G401 (cell line): ENCODE data around the gene GATB. TPM values are rescaled to one million over a fixed set of nuclear protein-coding genes. Genes with fewer than 3 reads are reported as not detected.
A peak's percentile ranks its signal among the peaks of the same experiment; 100 is the strongest.

ENCODE experiments used
- DNase-seq: peaks from one replicate; pipeline ENCODE4 v3.0.0-alpha.2; 2015; ENCODE audit warnings: low spot score
- in situ Hi-C: cut with HindIII; loops from 2 replicates; pipeline ENCODE4 v1.10.0; 2016; ENCODE audit warnings: low sequenced_read_pairs, mixed read lengths
- total RNA-seq: library from RNA; depleted of rRNA; stranded (reverse); fragments of >200 nt; shearing (Covaris generic); gene quantifications from 2 replicates; pipeline ENCODE4 v1.2.3, GENCODE V29; 2014; rRNA removed

The GATB gene, protein sequence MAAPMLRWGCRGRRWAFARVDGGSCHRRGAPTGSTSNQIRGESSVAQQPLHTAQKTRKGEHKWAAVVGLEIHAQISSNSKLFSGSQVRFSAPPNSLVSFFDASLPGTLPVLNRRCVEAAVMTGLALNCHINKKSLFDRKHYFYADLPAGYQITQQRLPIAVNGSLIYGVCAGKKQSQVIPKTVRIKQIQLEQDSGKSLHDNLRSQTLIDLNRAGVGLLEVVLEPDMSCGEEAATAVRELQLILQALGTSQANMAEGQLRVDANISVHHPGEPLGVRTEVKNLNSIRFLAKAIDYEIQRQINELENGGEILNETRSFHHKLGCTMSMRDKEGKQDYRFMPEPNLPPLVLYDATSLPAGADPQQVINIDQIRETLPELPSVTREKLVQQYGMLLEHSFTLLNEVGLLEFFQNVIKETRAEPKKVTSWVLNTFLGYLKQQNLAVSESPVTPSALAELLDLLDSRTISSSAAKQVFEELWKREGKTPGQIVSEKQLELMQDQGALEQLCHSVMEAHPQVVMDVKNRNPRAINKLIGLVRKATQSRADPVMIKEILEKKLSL
- 73.6 and 79.6 TPM in 2 replicates for total RNA-seq

DNA sequence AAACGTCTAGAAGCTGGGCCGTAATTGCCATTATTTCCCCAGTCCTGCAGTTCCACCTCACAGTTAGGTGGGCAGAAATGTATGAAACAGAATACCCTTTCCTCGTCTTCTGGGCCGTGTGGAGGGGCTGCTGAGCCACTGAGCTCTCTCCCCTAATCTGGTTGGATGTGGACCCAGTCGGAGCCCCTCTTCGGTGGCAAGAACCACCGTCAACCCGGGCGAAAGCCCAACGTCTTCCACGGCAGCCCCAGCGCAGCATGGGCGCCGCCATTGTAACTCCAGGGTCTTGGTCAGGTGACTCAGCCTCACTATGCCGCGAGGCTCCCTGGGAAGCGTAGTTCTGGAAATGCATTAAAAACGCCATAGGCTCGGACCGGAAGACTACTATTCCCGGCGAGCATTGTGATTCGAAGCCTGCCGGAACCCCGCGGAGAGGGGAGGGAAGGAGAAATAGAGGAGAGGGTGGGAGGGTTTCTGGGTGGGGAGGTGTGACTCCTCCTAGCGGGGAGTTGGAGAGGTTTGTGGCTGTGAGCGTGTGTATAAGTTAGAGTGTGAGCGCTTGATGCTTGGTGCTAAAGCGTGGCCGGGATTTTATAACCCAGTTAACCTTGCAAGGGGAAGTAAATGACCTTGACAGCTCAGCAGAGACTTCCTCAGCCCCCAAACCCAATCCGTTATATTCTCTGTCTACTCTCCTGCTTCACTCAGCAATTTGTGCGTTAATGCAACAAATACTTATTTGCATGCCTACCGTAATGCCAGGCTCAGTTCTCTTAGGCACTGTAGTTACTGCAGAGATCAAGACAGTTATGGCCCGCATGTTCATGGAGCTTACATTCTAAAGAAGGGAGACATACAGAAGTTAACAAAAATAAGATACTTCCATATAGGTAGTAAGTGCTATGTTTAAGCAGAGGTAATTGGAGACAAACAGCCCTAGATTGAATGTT is at the start of gene GATB:
GATB (minus strand) TSS at position 296 of the 950 bp plus-strand sequence; CDS start at position 271, 25 bp downstream.
- in situ Hi-C loops = no loop called here
- DNase-seq = peak; percentile 99

DNA sequence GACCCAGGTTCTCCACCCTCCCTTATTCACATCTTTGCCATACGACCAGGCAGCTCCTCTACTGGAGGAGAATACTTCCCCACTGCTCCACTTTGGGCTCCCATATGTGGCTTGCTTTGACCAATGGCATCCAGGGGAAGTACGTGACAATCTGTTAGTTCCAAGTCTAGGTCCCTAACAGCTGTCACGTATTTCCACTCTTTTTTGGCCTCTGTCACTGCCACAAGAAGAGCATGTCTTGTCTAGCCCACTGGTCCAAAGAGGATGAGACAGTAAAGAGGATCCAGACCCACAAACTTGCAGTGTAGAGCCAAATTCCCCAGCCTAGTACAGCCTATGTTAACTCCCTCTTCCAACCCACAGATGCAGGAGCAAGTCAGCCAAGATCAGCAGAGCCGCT is 49.7 kb upstream of the GATB start:
- in situ Hi-C loops = no loop called here

DNA sequence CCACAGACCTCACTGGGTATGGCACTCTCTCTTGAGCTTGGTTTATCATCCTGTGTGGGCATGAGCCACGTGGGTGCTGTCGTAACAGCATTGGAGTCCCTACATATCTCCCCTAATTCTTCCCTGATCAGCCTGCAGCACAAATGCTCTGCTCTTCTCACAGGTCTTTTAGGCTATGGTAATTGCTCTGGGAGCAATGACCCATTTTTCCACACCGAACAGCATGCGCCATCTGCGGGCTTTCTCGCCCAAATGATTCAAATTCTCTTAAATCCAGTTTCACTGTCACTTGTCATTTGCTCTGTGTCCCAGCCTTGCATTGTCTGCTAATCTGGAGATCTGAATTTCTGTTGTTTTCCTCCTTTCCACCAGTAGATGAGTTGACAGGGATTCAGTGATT is 48.9 kb upstream of the GATB start:
- peak; percentile 97 for DNase-seq
- in situ Hi-C loops = no loop called here

More for the DNA sequence above, 49.7 kb upstream of the GATB start:
- DNase-seq = peak; percentile 56

DNA sequence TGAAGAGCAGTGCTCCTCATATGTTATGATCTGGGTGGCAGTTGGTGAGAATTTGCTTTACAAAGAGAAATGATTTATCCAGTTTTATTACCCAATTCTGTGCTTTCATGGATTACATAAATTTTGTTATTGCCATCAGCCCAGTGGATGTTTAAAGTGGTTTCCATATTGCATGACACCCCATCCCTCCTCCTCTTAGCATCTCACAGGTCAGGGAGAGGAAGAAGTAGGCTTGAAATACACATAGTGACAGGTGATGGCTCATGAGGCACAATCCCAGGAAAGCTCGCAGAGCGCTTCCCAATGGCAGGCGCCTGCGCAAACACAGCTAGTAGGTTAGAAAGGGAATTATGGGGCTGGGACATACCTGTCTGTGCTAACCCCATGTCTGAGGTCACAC is 47.7 kb upstream of the GATB start:
- in situ Hi-C loops = no loop called here
- no peak for DNase-seq

DNA sequence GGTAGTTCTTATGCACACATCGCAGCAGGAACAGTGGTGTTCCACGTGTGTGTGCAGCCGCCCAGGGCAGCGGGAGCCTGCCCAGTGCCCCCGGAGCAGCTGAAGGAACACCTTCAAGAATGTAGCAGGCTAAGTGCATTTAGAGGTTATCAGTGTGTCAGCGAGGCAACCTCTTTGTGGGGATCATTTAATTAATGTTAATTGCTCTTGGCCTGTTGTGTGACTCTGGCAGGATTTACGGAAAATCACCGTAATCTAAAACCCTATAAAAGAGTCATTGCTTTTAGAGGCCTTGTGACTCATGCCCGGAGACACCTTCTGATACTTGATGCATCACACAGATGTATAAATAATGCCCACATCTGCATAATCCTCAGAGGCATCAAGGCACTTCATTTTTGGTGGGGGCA is 47.3 kb upstream of the GATB start:
- in situ Hi-C loops = no loop called here
- DNase-seq = no peak

DNA sequence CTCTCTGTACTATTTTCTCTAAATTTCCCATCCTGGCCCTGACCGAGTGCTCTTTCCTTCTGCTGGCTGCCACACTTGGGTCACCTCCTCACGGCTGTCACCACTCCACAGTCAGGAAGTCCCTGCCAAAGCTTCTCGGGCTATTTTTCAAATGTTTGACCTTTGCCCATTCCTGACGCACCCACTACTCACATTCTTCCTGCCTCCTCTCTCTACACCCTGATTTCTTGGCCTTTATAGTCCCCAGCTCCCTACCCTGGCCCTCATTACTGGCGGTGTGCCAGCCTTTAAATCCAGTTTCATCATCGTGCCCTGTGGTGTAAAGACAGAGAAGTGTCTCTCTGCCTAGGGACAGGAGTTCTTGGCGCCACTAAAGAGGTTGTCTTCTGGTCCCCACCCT is 46.4 kb upstream of the GATB start:
- peak; percentile 45 for DNase-seq
- in situ Hi-C loops = no loop called here

DNA sequence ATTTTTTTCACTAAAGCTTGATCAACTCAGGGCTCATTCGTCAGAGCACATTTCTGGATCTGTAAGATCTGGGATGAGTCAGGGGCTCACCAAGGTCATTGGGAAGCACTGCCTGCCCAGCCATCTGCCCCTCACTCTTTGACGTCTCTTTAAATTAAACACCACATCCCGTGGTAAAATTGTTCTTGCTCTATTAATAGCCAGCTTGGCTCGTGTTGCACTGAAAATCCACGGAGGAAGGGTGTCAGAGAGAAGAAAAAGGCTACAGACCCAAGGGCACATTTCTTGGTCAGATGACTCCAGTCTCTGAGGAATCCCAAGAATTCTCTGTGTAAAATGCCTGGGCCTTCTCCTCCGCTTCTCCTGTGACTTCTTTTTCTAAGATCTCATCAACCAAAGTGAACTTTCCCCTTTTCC is 45.7 kb upstream of the GATB start:
- peak; percentile 38 for DNase-seq
- in situ Hi-C loops = no loop called here

DNA sequence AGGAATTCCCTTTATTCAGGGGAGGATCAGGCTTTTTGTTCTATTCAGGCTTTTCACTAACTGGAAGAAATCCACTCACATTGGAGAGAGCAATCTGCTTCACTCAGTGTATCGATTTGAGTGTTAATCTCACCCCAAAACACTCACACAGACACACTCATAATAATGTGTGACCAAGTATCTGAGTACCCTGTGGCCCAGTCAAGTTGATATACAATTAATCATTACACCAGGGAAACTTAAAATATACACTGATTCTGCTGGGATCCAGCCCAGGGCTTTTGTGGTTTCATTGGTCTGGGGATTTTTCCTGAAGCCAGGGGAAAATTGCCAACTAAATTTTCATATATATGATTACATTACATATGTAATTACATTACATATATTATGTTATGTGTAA is 44.0 kb upstream of the GATB start:
- in situ Hi-C loops = no loop called here

DNA sequence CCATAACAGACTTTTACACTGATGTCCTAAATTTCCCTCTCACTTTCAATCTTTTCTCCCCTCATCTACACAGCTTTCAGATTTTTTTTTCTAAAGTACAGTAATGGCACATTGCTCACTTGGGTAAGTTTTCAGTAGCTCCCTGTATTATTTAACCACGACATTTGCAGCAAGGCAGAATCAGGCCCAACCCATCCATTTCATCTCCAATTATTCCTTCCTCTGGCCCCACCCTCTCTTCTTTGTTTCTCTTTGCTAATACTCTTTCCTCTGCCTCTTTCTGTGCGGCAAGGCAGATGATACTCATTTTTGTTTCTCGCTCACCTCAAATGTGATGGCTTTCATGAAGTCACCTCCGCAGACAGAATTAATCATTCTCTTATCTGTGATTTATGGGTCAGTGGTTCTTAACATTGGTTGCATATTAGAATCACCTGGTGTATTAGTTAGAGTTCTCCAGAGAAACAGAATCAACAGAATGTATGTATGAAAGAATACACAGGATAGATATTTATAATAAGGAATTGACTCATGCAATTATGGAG is 43.4 kb upstream of the GATB start:
- no peak for DNase-seq
- in situ Hi-C loops = no loop called here

More for the DNA sequence above, 44.0 kb upstream of the GATB start:
- DNase-seq = no peak

DNA sequence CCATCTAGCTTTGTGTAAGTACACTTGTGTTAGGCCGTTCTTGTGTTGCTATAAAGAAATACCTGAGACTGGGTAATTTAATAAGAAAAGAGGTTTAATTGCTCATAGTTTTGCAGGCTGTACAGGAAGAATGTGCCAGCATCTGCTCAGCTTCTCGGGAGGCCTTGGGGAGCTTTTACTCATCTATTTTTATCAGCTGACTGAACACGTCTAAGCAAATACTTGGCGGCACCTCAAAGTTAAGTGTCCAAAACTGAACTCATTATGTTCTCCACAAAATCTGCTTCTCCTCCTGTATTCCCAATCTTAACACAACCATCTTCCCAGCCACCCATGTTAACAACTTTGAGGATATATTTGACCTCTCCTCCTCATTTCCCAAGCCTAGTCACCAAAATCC is 42.4 kb upstream of the GATB start:
- DNase-seq = no peak
- in situ Hi-C loops = no loop called here

DNA sequence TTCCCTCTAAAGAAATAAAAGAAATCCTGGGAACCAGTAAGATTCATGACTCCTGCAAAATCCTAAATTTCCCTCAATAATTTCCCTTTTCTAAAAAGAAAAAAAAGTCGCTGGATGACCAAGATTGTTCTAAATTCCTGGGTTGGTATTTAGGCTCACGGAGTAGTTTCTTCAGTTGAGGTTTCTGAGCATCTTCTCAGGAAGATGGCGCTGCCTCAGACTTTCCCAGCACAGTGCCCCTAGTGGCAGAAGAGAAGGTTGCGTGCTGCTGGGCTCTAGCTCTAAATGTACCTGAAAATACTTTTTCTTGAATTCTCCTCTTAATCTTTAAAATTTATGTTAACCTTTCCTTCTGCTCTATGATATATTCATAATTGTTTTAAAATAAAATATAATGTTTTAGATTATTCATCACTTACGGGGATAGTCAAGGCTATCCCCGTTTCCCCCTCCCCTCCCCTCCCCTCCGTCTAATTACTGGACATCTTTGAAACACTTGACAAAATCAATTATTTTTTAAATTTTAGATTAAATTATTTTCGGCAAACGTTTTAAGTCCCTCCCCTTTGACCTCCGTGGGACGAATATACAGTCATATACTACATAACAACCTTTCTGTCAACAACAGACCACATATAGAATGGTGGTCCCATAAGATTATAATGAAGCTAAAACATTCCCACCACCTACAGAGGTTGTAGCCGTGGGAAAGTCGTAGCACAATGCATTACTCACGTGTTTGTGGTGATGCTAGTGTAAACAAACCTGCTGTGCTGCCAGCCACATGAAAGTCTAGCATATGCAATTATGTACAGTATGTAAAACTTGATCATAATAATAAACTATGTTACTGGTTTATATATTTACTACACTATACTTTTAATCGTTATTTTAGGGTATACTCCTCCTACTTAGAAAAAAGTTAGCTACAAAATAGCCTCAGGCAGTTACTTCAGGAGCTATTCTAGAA is 41.0 kb upstream of the GATB start:
- in situ Hi-C loops = no loop called here
- DNase-seq = no peak

DNA sequence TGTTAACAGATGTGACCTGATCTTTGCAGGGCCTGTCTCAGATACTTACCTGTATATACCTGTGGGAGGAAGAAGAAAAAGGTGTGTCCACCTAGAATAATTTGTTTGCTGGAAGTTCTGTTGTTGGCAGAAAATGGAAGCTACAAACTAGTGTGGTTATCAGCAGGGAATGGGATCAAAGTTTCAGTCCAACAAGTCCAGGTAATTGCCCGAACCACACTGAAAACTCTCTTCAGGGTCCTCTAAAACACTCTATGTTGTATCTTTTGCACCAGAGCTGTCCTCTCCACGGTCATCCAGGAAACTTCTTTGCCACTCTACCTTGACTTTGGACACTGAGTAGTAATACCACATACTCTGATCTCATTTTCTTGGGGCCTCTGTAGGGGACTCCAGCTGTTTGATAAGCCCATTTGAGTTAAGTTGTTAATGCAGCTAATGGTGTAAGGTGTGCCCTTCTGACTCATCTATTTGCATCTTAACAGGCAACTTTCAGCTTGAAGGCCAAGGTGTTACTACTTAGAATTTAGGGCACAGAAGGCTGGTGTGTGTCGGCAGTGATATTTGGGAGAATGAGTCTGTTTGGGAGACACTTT is 38.7 kb upstream of the GATB start:
- in situ Hi-C loops = no loop called here
- no peak for DNase-seq

DNA sequence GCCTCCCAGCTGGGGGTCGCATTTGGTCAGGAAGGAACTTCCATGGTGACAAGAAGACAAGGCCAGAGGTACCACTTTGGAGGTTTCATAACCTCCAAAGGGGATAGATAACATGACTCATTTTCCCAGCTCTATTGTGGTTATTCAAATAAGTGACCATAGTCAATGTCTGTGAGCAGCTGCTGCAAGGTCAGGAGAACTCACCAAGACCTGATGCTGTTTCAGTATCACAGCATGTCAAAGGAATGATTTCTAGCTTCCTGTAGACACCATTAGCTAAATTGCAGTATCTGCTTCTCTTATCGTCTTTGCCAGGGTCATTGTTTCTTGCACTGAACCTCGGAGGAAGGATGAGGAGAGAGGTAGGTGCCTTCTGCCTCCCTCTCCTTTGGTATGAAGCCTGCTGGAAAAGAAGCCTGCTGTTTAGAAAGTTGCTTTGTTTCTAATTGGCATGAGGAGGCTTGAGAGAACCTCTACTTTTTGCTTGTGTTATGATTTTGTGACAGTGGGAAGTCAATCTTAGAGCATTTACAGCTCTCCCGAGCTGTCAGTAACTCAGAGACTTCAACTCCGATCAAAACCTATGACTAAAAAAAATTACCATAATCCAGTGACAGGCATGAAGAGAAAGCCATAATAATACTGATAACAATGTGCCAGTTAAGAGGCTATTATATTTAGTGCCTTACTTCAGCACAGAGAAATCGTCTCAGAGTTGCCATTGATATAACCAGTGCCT is 38.0 kb upstream of the GATB start:
- in situ Hi-C loops = no loop called here
- no peak for DNase-seq

DNA sequence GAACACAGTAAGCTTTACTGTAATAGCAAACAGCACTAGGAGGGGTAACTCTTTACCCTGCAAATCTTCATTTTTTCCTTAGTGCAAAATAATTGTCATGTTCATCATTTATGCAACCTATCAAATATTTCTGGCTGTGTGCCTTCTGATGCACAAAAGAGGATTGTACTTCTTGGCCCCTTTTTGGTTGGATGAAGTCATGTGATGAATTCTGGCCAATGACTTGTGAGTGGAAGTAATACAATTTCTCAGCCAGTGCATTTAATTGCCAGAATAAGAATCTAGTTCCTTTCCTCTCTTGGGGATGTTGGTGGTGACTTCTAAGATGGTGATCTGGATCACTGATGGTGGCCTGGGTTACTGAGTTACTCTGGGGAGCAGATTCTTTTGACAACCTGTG is 37.0 kb upstream of the GATB start:
- no peak for DNase-seq
- in situ Hi-C loops = no loop called here

DNA sequence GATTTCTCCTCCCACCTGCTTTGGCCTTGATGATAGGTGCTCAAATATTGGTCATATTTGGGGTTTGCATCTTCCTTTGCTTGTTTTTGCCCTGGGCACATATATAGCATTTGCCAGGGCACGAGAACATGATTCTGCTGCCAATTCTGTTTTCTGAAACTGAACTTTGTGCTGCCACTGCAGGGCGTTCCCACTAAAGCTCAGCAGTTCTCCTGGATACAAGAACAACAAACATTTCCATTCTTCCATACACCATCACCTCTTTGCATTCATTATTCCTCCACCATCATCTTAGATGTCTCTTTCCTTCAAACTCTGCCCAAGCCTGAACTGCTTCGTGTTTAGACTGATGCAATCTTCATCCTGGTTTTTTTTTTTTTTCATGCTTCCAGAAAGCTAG is 36.3 kb upstream of the GATB start:
- in situ Hi-C loops = no loop called here

DNA sequence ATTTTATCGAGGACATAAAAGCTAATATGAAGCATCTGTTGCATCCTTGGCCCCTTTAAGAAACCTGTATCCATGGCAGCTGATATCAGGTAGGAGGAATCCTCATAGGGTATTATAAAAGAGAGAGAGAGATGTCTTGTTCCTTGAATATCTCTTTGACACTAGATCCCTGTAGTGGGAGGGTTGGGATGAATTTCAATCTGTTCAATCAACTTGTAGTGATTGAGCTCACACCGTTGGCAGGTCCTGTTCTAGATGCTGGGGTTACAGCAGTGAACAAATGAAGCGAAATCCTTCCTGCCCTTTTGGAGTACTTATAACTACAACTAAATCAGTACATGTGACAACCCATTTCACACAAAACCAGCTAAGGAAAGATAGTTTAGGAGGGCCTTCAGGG is 35.3 kb upstream of the GATB start:
- DNase-seq = no peak
- in situ Hi-C loops = no loop called here

More for the DNA sequence above, 36.3 kb upstream of the GATB start:
- no peak for DNase-seq

DNA sequence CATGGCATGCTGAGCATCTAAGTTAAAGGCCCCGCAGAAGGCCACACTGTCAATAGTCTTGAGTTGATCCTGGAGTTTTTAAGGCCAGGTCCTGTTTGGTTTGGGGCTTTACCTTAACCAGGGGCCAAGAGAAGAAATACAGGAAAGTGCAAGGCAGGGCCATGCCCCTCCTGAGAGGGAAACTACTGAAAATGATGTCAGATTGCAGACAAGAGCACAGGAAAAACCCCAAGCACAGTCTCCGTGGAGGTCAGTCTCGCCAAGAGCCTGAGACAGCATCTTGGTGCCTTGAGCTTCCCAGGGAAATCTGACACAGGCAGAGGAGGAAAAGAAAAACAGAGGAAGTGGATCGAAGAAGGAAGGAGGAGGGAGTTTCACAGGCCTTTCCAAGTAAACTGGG is 32.2 kb upstream of the GATB start:
- DNase-seq = no peak
- in situ Hi-C loops = no loop called here
